ENCODE data around the gene EXOC3L4. TPM values are rescaled to one million over a fixed set of nuclear protein-coding genes. Genes with fewer than 3 reads are reported as not detected.

Gene EXOC3L4
- total and polyA plus RNA-seq, 4 experiments from 2014 or later, result not detected

DNA sequence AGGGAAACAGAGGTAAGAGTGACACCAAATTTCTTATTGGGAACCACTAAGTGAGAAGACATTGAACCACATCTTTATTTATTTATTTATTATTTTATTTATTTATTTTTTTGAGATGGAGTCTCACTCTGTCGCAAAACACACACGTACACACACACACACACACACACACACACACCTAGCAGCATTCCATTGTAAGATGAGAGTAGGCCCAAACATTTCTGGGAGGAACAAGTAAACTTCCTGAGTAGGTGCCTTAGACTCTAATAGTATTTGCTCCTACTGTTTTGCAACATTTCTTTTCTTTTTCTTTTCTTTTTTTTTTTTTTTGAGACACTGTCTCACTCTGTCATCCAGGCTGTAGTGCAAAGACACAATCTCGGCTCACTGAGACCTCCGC lies 30.1 kb upstream of the EXOC3L4 start:
- no peaks in the 10 kb centered on the region for H3K36me3 ChIP-seq (ENCODE audit: insufficient read depth, low read length)
- DNase-seq, result no peak
- H3K9me3 Mint-ChIP-seq, result no peaks in the 10 kb centered on the region
- no peaks in the 10 kb centered on the region for H3K4me1 Mint-ChIP-seq
- no peak overlapping the region for H3K4me3 Mint-ChIP-seq
- no peak overlapping the region for H3K27ac Mint-ChIP-seq
- peaks cover 0 to 1% of the 10 kb centered on the region in 2 donors for H3K27me3 Mint-ChIP-seq
- POLR2A ChIA-PET (ENCODE audit: partially characterized antibody), result no interaction called here
- no peak overlapping the region for H3K27ac ChIP-seq (ENCODE audit: low read depth, low read length)
- H3K9me3 ChIP-seq (ENCODE audit: control insufficient read depth in 1 of 2, low read length in 2 of 2), result no peaks in the 10 kb centered on the region
- no peaks in the 10 kb centered on the region for H3K36me3 Mint-ChIP-seq
- no peaks in the 10 kb centered on the region for H3K27me3 ChIP-seq (ENCODE audit: insufficient read depth, low read length)
- no peak overlapping the region for H3K4me3 ChIP-seq (ENCODE audit: low read length in 2 of 2)
- intact Hi-C loops (cut with micrococcal nuclease), result no loop called here
- CTCF ChIA-PET (ENCODE audit: partially characterized antibody), result no interaction called here
- no peaks in the 10 kb centered on the region for H3K4me1 ChIP-seq (ENCODE audit: insufficient read depth, low read length)

DNA sequence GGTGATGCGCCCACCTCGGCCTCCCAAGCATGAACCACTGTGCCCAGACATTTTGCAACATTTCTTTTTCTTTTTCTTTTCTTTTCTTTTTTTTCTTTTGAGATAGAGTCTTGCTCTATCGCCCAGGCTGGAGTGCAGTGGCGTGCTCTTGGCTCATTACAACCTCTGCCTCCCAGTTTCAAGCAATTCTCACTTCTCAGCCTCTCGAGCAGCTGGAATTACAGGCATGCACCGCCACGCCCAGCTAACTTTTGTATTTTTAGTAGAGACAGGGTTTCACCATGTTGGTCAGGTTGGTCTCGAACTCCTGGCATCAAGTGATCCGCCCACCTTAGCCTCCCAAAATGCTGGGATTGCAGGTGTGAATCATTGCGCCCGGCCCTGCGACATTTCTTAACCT lies 29.5 kb upstream of the EXOC3L4 start:
- no peaks in the 10 kb centered on the region for H3K27me3 ChIP-seq (ENCODE audit: insufficient read depth, low read length)
- no peaks in the 10 kb centered on the region for H3K9me3 ChIP-seq (ENCODE audit: control insufficient read depth in 1 of 2, low read length in 2 of 2)
- ChIA-PET CTCF (ENCODE audit: partially characterized antibody) (interaction anchor here (0.5 kb wide), 1 partner anchor 38 kb away, joined by 3 read pairs; no protein-coding TSS in a partner anchor), POLR2A (ENCODE audit: partially characterized antibody) (no interaction called here)
- H3K27me3 Mint-ChIP-seq, result peaks cover 1% of the 10 kb centered on the region in 2 donors
- no peak for DNase-seq
- no peaks in the 10 kb centered on the region for H3K4me1 ChIP-seq (ENCODE audit: insufficient read depth, low read length)
- H3K27ac ChIP-seq (ENCODE audit: low read depth, low read length), result no peak overlapping the region
- H3K4me3 Mint-ChIP-seq, result no peak overlapping the region
- H3K36me3 ChIP-seq (ENCODE audit: insufficient read depth, low read length), result no peaks in the 10 kb centered on the region
- no peak overlapping the region for H3K27ac Mint-ChIP-seq
- H3K4me1 Mint-ChIP-seq, result no peaks in the 10 kb centered on the region
- intact Hi-C loops (cut with micrococcal nuclease), result no loop called here
- H3K36me3 Mint-ChIP-seq, result no peaks in the 10 kb centered on the region
- H3K9me3 Mint-ChIP-seq, result no peaks in the 10 kb centered on the region
- no peak overlapping the region for H3K4me3 ChIP-seq (ENCODE audit: low read length in 2 of 2)

DNA sequence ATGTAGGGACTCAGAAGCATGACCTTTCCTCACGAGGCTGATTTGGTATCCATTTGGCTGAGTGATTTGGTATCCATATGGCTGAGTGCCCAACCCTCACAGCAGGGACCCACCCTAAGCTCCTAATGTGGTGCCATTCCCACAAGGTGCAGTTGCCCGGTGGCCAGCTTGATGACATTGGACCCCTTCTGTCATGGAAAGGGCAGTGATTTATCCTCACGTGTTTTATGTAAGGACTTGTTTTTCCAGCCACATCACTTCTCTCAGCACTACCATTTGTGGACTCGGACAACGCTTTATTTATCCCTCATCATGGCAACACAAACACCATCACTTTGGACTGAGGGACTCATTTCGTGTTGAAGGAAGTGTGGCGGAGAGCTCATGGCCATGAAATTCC lies 28.7 kb upstream of the EXOC3L4 start:
- Histone ChIP-seq H3K9me3 (ENCODE audit: control insufficient read depth in 1 of 2, low read length in 2 of 2) (no peaks in the 10 kb centered on the region), H3K27ac (ENCODE audit: low read depth, low read length) (no peak overlapping the region), H3K4me1 (ENCODE audit: insufficient read depth, low read length) (no peaks in the 10 kb centered on the region), H3K4me3 (ENCODE audit: low read length in 2 of 2) (no peak overlapping the region), H3K36me3 (ENCODE audit: insufficient read depth, low read length) (no peaks in the 10 kb centered on the region), H3K27me3 (ENCODE audit: insufficient read depth, low read length) (no peaks in the 10 kb centered on the region)
- ChIA-PET POLR2A (ENCODE audit: partially characterized antibody) (no interaction called here), CTCF (ENCODE audit: partially characterized antibody) (interaction anchor here (0.5 kb wide), 1 partner anchor 37 kb away, joined by 3 read pairs; no protein-coding TSS in a partner anchor)
- Mint-ChIP-seq H3K9me3 (no peaks in the 10 kb centered on the region), H3K4me1 (no peaks in the 10 kb centered on the region), H3K27me3 (peaks cover 1% of the 10 kb centered on the region in 2 donors), H3K4me3 (no peak overlapping the region), H3K27ac (no peak overlapping the region), H3K36me3 (no peaks in the 10 kb centered on the region)
- intact Hi-C loops (cut with micrococcal nuclease), result no loop called here
- no peak for DNase-seq

GRCh38 chr14:103066399-103066798 lies 28.1 kb upstream of the EXOC3L4 start:
- Mint-ChIP-seq H3K4me3 (no peak overlapping the region), H3K4me1 (no peaks in the 10 kb centered on the region), H3K27me3 (peaks cover 1% of the 10 kb centered on the region in 2 donors), H3K9me3 (no peaks in the 10 kb centered on the region), H3K36me3 (no peaks in the 10 kb centered on the region), H3K27ac (no peak overlapping the region)
- Histone ChIP-seq H3K4me3 (ENCODE audit: low read length in 2 of 2) (no peak overlapping the region), H3K9me3 (ENCODE audit: control insufficient read depth in 1 of 2, low read length in 2 of 2) (no peaks in the 10 kb centered on the region), H3K4me1 (ENCODE audit: insufficient read depth, low read length) (no peaks in the 10 kb centered on the region), H3K27me3 (ENCODE audit: insufficient read depth, low read length) (no peaks in the 10 kb centered on the region), H3K36me3 (ENCODE audit: insufficient read depth, low read length) (no peaks in the 10 kb centered on the region), H3K27ac (ENCODE audit: low read depth, low read length) (no peak overlapping the region)
- intact Hi-C loops (cut with micrococcal nuclease), result no loop called here
- ChIA-PET POLR2A (ENCODE audit: partially characterized antibody) (no interaction called here), CTCF (ENCODE audit: partially characterized antibody) (no interaction called here)
- DNase-seq, result no peak

DNA sequence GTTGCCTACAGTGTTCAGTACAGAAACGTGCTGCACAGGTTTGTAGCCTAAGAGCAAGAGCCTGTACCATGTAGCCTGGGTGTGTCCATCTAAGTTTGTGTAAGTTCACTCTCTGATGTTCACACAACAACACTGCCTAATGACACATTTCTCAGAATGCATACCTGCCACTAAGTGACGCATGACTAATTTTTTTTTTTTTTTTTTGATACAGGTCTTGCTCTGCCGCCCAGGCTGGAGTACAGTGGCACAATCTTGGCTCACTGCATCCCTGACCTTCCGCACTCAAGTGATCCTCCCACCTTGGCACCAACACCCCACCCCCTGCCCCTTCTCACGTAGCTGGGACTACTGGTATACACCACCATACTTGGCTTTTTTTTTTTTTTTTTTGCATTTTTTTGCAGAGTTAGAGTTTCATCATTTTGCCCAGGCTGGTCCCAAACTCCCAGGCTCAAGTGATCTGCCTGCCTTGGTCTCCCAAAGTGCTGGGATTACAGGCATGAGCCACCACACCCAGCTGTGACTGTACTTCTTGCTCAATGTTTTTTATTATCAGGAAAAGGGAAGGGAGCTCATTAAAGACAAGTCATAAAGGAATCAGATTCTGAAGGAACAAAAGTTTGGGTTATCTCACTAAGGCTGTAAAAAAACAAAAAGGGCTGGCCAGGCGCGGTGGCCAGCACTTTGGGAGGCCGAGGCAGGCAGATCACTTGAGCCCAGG lies 27.1 kb upstream of the EXOC3L4 start:
- H3K27ac Mint-ChIP-seq, result no peak overlapping the region
- no peaks in the 10 kb centered on the region for H3K4me1 ChIP-seq (ENCODE audit: insufficient read depth, low read length)

GRCh38 chr14:103068351-103069073 lies 26.0 kb upstream of the EXOC3L4 start:
- Mint-ChIP-seq H3K9me3 (no peaks in the 10 kb centered on the region), H3K4me3 (no peak overlapping the region), H3K27ac (no peak overlapping the region), H3K4me1 (no peaks in the 10 kb centered on the region), H3K27me3 (peaks cover 1% of the 10 kb centered on the region in 2 donors), H3K36me3 (no peaks in the 10 kb centered on the region)
- no peaks in the 10 kb centered on the region for H3K9me3 ChIP-seq (ENCODE audit: control insufficient read depth in 1 of 2, low read length in 2 of 2)
- H3K27me3 ChIP-seq (ENCODE audit: insufficient read depth, low read length), result no peaks in the 10 kb centered on the region
- intact Hi-C loops (cut with micrococcal nuclease), result no loop called here
- H3K4me1 ChIP-seq (ENCODE audit: insufficient read depth, low read length), result no peaks in the 10 kb centered on the region
- no peak for DNase-seq
- H3K27ac ChIP-seq (ENCODE audit: low read depth, low read length), result no peak overlapping the region
- H3K4me3 ChIP-seq (ENCODE audit: low read length in 2 of 2), result no peak overlapping the region
- H3K36me3 ChIP-seq (ENCODE audit: insufficient read depth, low read length), result no peaks in the 10 kb centered on the region
- POLR2A ChIA-PET (ENCODE audit: partially characterized antibody), result no interaction called here
- CTCF ChIA-PET (ENCODE audit: partially characterized antibody), result interaction anchor here (1.0 to 1.7 kb wide), 3 partner anchors 9 to 36 kb away, joined by 3 to 4 read pairs (median 3); no protein-coding TSS in a partner anchor

More for the DNA sequence above, 27.1 kb upstream of the EXOC3L4 start:
- Histone ChIP-seq H3K27me3 (ENCODE audit: insufficient read depth, low read length) (no peaks in the 10 kb centered on the region), H3K36me3 (ENCODE audit: insufficient read depth, low read length) (no peaks in the 10 kb centered on the region), H3K4me3 (ENCODE audit: low read length in 2 of 2) (no peak overlapping the region), H3K27ac (ENCODE audit: low read depth, low read length) (no peak overlapping the region), H3K9me3 (ENCODE audit: control insufficient read depth in 1 of 2, low read length in 2 of 2) (no peaks in the 10 kb centered on the region)
- no peak for DNase-seq
- H3K36me3 Mint-ChIP-seq, result no peaks in the 10 kb centered on the region
- H3K4me1 Mint-ChIP-seq, result no peaks in the 10 kb centered on the region
- POLR2A ChIA-PET (ENCODE audit: partially characterized antibody), result no interaction called here
- H3K27me3 Mint-ChIP-seq, result peaks cover 1% of the 10 kb centered on the region in 2 donors
- no peaks in the 10 kb centered on the region for H3K9me3 Mint-ChIP-seq
- CTCF ChIA-PET (ENCODE audit: partially characterized antibody), result interaction anchor here (0.8 to 1.7 kb wide), 3 partner anchors 10 to 38 kb away, joined by 3 to 4 read pairs (median 3); no protein-coding TSS in a partner anchor
- intact Hi-C loops (cut with micrococcal nuclease), result no loop called here
- no peak overlapping the region for H3K4me3 Mint-ChIP-seq

- ChIA-PET CTCF (ENCODE audit: partially characterized antibody) (no interaction called here), POLR2A (ENCODE audit: partially characterized antibody) (no interaction called here)
- Mint-ChIP-seq H3K4me3 (no peak overlapping the region), H3K36me3 (no peaks in the 10 kb centered on the region), H3K27me3 (peaks cover 1 to 4% of the 10 kb centered on the region in 2 donors), H3K4me1 (peaks cover 0 to 5% (median 0%) of the 10 kb centered on the region in 4 donors), H3K27ac (no peak overlapping the region), H3K9me3 (no peaks in the 10 kb centered on the region)
- no peak for DNase-seq
- intact Hi-C loops (cut with micrococcal nuclease), result no loop called here
- Histone ChIP-seq H3K36me3 (ENCODE audit: insufficient read depth, low read length) (no peaks in the 10 kb centered on the region), H3K9me3 (ENCODE audit: control insufficient read depth in 1 of 2, low read length in 2 of 2) (no peaks in the 10 kb centered on the region), H3K27me3 (ENCODE audit: insufficient read depth, low read length) (no peaks in the 10 kb centered on the region), H3K27ac (ENCODE audit: low read depth, low read length) (no peak overlapping the region), H3K4me1 (ENCODE audit: insufficient read depth, low read length) (peaks cover 5% of the 10 kb centered on the region), H3K4me3 (ENCODE audit: low read length in 2 of 2) (no peak overlapping the region)
Measured at GRCh38 chr14:103070263-103070885, 24.2 kb upstream of the EXOC3L4 start.

All from CD4-positive, alpha-beta memory T cell (primary cell).